Skeletal muscle cell (primary cell): Measurements from ENCODE around the gene ISLR.

Source experiments
- DNase-seq: peaks from one replicate; pipeline ENCODE4 v3.0.0-alpha.2; 2010; ENCODE audit warnings: low read depth
- H3K4me3 ChIP-seq: 2 replicates; pipeline ENCODE4 v1.5.1; 2011; ENCODE audit warnings: low read depth, mild to moderate bottlenecking, control low read depth, low read length, moderate library complexity

Gene ISLR

DNA sequence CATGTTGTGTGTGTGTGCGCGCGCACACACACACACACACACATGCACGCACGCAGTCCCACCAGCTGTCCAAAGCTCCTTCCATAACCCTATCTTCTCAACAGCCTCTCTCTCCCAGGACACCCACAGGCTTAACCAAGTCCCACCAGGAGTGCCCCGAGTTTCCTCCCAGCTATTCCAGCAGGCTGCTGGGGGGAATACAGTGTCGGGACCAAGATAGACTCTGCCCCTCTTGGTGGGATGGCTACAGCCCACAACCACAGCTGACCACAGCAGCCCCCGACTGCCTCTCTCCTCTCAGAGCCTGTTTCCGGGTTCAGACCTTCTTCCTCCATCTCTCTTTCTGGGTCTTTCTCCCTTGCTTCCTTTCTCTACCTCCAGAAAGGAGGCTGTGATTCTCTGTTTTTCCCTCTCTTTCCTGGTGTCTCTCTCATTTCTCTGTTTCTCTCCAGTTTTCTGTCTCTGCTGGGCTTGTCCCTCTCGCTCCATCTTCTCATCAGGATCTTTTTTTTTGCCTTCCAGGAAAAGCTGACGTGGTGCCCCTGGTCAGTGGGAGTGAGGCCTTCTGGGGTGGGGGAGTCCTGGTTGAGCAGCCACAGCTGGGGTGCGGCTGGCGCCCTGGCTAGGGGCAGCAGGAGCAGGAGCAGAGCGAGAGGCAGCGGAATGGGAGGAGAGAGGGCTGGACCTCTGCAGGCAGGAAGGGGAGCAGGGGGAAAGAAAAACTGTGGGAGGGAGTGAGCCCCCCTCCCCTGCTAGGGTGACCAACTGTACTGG, 3.3 kb upstream of the ISLR start:
- no peak for DNase-seq
- no peak overlapping the region for H3K4me3 ChIP-seq

DNA sequence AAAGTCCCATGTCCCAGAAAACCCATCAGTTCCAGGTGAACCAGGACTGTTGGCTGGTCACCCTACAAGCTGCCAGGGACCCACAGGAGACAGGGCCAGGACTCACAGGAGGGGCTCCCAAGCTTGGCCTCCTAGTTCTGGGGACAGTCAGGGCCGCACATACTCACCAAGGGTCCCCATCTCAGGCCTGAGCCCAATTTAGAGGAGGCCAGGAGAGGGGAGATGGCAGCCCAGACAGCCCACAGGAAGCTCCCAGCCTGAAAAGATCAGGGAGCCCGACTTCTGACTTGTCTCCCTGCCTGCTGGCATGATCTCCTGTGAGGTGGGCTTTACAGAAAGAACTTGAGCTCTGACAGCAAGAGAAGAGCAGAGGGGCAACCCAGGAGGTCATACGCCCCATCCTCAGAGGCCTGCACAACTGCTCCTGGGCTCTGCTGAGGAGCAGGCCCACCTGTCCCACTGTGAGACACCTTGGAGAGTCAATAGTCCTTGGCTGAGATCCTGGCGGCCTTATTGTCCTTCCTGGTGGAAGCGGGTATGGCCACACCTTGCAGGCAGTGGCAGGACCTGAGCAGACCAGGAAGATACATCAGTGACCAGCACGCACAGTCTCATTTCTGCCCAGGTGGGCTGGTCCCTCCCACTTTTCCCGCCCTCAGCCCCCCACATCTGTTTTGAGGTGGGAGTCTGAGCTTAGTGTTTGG, 2.5 kb upstream of the ISLR start:
- no peak for DNase-seq
- no peak overlapping the region for H3K4me3 ChIP-seq

DNA sequence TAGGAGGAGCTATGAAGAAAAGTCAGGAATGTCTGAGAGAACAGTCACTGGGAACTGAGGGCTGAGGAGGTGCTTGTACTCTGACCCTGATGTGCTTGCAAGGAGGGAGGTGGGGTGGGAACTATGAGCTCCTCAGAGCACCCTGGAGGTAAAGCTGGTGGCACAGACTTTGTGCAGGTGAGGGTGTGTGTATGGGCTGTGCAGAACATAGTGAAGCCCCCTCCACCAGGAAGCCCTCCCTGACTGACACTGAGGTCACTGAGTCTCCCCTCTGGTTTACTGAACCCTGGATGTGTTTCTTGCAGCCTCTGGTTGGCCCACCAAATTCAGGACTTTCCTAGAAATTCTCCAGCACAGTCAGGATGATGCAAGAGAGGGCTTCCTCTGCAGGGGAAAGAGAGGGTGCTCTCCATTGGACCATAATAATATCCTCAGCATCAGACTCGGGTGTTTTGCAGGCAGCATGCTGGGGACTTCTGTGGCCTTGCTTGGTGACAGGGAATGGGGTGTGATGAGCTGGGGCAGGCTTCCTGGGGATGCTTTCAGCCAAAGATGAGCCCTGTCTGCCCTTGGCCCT, 1.5 kb upstream of the ISLR start:
- H3K4me3 ChIP-seq: no peak overlapping the region
- no peak for DNase-seq

DNA sequence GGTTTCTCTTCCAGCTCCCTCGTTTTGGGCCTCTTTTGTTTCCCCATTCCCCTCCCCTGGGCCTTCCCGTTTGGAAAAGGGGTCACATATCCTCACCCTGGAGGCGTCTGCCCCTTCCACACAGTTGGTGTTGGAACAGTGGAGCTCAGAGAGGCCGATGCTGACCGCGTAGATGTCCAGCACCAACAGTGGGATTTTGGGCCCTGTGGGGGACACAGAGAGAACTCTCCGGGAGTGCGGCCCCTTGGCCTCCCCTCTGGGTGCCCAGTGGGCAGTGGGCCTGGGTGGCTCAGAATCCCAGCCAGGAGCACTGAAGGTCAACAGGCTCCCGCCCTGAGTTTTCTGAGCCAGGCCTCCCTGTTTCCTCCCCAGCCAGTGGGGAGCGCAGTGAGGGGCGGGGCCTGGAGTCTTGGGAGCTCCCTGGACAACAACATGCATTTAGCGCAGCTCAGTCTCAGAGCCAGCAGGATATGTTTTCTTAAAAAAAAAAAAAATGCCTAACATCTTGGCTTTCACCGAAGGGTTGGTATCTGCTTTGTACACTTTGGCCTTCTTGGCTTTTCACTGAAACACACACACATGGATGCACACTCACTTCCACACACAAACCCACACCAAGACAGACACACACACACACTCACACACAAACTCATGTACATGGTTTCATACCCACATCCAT, 670 bp upstream of the ISLR start:
- no peak overlapping the region for H3K4me3 ChIP-seq
- no peak for DNase-seq

DNA sequence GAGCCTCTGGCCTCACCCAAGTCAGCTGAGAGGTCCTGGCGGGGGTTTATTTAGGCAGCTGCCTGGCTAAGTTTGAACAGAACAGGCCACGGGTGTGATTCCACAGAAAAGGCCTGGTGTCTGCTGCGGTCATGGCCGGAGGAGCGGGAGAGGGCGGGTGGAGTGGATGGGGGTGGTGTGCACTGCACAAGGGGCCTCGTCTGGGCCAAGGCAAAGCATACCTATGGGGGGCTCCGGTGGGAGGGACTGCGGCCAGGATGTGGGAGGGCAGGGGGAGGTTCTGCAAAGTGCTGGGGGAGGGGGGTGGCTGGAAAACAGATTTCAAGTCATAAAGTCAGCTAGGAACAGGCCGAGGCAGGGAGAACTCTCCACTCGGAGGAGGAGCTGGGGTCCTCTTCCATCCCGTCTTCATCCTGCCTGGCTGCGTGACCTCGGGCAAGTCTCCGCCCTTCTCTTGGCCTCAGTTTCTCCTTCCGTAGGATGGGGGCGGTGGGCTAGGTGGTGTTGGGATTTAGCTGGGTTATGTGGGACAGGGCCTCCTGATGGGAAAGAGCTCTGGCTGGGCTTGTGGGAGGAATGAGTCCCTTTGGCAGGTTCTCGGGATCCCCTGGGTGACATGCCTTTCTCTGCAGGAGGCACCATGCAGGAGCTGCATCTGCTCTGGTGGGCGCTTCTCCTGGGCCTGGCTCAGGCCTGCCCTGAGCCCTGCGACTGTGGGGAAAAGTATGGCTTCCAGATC, 878 bp downstream of the ISLR start:
- no peak overlapping the region for H3K4me3 ChIP-seq
- DNase-seq: no peak

DNA sequence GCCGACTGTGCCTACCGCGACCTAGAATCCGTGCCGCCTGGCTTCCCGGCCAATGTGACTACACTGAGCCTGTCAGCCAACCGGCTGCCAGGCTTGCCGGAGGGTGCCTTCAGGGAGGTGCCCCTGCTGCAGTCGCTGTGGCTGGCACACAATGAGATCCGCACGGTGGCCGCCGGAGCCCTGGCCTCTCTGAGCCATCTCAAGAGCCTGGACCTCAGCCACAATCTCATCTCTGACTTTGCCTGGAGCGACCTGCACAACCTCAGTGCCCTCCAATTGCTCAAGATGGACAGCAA, 1.4 kb downstream of the ISLR start:
- no peak for DNase-seq
- no peak overlapping the region for H3K4me3 ChIP-seq

DNA sequence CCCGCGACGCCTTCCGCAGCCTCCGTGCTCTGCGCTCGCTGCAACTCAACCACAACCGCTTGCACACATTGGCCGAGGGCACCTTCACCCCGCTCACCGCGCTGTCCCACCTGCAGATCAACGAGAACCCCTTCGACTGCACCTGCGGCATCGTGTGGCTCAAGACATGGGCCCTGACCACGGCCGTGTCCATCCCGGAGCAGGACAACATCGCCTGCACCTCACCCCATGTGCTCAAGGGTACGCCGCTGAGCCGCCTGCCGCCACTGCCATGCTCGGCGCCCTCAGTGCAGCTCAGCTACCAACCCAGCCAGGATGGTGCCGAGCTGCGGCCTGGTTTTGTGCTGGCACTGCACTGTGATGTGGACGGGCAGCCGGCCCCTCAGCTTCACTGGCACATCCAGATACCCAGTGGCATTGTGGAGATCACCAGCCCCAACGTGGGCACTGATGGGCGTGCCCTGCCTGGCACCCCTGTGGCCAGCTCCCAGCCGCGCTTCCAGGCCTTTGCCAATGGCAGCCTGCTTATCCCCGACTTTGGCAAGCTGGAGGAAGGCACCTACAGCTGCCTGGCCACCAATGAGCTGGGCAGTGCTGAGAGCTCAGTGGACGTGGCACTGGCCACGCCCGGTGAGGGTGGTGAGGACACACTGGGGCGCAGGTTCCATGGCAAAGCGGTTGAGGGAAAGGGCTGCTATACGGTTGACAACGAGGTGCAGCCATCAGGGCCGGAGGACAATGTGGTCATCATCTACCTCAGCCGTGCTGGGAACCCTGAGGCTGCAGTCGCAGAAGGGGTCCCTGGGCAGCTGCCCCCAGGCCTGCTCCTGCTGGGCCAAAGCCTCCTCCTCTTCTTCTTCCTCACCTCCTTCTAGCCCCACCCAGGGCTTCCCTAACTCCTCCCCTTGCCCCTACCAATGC, 2.0 kb downstream of the ISLR start:
- DNase-seq: no peak
- H3K4me3 ChIP-seq: no peak overlapping the region

DNA sequence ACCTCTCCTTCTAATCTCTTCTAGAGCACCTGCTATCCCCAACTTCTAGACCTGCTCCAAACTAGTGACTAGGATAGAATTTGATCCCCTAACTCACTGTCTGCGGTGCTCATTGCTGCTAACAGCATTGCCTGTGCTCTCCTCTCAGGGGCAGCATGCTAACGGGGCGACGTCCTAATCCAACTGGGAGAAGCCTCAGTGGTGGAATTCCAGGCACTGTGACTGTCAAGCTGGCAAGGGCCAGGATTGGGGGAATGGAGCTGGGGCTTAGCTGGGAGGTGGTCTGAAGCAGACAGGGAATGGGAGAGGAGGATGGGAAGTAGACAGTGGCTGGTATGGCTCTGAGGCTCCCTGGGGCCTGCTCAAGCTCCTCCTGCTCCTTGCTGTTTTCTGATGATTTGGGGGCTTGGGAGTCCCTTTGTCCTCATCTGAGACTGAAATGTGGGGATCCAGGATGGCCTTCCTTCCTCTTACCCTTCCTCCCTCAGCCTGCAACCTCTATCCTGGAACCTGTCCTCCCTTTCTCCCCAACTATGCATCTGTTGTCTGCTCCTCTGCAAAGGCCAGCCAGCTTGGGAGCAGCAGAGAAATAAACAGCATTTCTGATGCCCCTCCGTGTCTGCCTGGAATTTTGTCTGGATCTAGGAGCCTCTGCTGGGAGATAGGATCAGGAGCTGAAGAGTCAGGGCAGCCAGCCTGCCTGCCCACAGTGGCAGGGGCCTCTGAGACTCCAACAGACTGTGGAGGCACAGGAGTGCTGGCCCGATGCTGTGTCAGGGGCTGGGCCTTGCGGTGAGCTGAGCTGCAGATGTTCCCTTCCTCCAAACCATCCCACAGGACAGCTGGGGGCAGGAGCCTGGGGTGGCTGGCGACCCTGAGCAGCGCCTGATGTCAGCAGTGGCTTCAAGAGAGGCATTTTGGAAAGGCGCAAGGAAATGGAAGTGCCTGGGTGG, 3.0 kb downstream of the ISLR start:
- DNase-seq: no peak
- no peak overlapping the region for H3K4me3 ChIP-seq

DNA sequence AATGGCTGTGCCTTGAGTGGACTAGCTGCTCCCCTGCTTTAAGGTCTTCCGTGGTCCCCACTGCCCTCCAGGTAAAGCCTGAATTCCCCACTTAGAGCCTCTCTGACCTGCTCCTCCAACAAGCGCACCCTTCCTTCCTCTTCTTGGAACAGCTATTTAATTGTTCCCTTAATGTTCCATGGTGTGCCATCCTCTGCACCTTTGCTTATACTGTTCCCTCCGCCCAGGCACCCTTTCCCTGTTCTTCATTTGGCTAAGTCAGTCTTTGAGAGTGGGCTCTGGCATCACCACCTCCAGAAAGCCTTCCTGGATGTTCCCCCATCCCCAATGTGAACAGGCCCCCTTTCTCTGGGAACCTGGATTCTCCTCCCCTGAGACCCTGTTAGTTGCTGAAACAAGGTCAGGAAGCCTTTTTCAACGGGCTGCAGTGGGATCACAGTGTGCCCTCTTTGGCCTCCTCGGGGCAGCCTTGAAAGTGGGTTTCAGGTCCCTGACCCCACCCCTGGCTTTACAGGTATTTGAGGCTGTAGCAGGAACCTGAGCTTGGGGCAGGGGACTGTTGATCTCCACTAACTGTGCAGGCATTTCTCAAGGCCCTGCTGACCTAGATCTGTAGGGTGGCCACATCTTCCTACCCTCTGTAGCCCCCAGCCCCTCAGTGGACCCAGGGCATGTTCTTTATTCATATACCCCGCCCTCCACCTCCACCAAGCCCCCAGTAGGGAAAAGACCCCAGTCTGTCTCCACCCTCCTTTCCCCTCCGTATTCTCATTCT, 5.0 kb downstream of the ISLR start:
- DNase-seq: no peak
- H3K4me3 ChIP-seq: no peak overlapping the region

DNA sequence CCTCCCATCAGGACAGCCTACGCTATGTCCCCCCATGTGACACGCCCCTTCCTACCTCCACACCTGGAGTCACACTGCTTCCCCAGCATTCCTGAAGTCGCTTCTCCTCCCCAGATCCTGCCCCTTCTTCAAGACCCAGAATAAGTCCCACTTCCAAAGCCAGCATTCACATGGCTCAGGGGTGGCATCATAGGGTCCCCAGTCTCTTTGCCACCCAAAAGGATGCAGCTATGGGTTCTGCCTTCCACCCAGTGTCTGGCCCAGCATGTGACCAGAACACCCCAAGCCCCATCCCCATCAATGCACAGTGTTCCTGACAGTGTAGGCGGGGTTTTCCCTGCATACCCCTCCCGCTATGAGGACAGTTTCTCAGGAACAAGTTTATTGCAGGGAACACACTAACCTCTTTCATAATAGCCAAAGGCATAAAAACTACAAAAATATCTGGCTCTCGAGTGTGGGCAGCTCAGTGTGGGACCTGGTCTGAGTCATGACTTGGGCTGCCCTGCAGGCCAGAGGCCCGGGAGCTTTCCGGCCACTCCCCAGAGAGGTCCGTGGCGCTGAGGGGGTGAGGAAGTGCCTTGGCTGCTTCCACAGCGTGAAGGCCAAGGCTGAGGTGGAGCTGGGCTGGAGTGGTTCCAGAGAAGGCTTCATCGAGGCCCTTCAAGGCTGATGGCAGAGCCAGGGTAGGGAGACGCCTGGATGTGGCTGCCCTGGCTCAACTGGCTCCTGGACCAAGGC, 5.8 kb downstream of the ISLR start:
- DNase-seq: no peak
- no peak overlapping the region for H3K4me3 ChIP-seq

DNA sequence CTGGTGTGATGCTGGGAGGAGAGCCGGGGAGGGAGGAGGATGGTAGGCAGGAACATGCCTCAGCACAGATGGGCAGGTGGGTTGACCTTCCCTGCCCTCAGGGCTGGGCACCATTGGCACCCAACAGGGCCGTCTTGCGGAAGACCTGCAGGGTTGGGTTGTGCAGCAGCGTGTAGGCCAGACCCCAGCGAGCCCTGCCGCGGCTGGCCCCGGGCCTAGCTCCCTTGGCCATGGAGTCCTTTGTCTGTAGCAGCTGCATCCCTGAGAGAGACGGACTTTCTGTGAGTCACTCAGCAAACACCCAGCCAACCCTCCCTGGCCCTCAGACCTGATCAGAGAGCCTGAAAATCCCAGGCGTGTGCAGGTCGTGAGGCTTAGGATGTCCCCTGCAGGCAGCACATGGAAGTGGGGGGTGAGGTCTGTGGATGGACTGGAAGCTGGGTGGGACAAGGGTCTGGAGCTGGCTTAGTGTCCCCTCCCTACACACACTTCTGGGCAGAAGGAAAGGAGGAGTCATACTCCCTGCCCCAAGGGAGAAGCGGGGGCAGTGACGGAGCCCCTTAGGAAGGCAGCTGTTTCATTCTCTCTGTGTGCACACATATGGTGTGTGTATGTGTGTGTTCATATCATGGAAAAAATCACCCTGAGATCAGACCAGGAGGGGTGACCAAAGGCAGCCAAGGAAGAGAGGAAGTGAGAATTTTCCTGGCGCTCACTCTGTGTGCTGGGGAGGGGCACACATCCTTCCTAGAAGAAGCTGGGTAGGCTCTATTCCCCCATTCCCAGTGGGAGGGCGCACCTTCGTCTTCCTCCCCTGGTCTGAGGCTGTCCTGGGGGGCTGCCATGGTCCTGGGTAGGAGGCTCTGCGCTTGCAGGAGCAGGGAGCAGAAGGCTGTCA, 6.7 kb downstream of the ISLR start:
- H3K4me3 ChIP-seq: no peak overlapping the region
- DNase-seq: no peak

DNA sequence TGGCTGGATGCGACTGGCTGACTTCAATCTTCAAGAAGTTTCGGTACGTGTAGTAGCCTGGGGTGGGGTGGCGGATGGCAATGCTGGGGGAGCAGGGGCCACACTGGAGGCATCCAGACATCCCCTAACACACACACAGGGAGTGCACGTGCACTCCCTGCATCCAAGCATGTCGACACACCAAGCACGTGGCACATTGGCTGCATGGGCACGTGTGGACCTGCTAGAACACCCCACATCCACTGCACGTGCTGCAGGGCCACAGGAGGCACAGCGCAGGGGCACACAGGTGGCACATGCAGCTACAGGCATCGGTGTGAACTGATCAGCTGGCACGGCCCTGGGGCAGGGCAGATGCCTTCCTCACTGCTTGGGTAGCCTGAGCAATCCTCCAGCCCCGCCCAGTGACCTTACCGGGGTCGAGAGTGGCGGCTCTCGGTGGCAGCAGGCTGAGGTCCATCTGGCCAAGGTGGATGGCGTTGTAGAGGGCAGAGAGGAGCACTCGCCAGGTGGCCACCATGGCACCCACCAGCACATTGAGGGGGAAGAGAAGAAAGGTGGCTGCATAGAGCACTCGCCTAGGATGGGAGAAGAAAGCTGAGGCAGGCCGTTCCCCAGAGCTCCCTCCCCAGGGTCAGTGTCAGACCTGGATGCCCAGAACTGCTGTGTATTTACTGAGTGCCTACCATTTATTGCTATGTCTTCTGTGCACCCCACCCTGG, 7.5 kb downstream of the ISLR start:
- no peak overlapping the region for H3K4me3 ChIP-seq
- no peak for DNase-seq

DNA sequence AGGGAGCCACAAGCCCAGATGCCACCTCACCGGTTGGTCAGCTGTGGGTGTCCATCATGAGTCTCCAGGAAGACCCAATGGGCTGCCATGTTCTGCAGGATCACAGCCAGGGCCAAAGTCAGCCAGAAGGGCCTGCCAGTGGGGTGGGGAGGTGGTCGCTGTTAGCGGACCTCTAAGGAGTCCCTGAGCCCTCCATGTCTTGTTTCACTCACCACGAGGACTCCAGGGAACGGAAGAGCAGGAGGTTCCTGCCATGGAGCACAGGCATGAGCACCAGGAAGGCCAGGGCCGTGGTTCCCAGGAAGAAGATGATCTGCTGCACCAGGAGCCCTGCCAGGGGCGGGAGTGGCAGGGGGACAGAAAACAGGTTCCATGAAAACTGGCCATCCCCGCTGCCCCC, 8.6 kb downstream of the ISLR start:
- DNase-seq: no peak
- no peak overlapping the region for H3K4me3 ChIP-seq

DNA sequence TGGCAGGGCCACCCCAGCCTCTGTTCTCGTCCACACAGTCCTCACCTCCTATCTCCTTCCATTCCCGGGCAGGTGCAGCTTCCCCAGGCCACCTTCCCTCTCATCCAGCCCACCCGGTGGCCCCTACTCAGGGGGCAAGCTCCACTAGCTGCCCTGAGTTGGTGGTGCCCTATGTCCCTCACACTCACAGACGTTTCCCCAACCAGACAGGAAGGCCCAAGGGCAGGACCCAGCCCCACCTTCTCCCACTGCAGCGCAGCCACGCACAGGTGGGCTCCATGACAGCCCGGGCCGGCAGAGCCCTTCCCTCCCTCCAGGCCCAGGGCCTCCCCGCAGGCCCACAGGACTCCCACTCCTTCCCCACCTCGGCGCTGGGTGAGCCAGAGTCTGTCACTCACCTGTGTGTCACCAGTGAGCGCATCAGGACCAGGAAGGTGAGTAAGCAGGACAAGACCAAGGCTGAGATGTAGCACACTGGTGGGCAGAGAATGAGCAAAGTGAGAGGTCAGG, 11.1 kb downstream of the ISLR start:
- DNase-seq: no peak
- H3K4me3 ChIP-seq: no peak overlapping the region
